Stimulated activated naive CD8-positive, alpha-beta T cell treated with anti-CD3 and anti-CD28 coated beads, Interleukin-15, Interleukin-2, amounts not matched to agents 100 ng/mL and 50 ng/mL, for 24 hours (primary cell): Measurements from ENCODE around the gene LRRC58.
"Not testable (repeated sequence)": the region's sequence is repeated elsewhere in the genome, so short reads cannot be mapped to it uniquely, and the experiment has no call there.

ENCODE experiments used
- H3K27ac Mint-ChIP-seq: one replicate; pipeline ENCODE4 v1.8.0; 2021; ENCODE audit warnings: mild to moderate bottlenecking, mixed read lengths
- H3K27me3 Mint-ChIP-seq: one replicate; pipeline ENCODE4 v1.8.0; 2021; ENCODE audit warnings: mixed read lengths
- H3K36me3 Mint-ChIP-seq: one replicate; pipeline ENCODE4 v1.8.0; 2021; ENCODE audit warnings: low read depth, mixed read lengths
- H3K4me1 Mint-ChIP-seq: one replicate; pipeline ENCODE4 v1.8.0; 2021; ENCODE audit warnings: low read depth, mixed read lengths
- H3K4me3 Mint-ChIP-seq: one replicate; pipeline ENCODE4 v1.8.0; 2021; ENCODE audit warnings: mild to moderate bottlenecking, mixed read lengths
- H3K9me3 Mint-ChIP-seq: one replicate; pipeline ENCODE4 v1.8.0; 2021; ENCODE audit warnings: mixed read lengths

LRRC58 gene

DNA sequence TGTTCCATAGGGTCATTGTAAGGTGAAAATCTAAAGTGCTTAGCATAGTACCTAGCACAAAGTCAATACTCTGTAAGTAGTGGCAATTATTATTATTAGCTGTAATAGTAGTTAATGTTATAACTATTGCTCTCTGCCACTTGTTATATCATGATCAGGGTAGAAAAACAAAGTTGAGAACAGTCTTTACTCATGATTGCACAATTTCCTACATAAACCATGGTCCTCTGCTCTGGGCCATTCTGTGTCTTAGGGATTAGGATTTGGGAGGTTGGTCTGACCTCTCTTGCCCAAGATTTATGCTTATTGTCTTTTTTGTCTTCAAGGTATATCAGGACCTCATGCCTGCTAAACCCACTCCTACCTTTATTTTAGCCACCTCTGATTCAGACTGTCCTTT is 4.3 kb upstream of the LRRC58 start:
- no peak overlapping the region for H3K4me3 Mint-ChIP-seq
- no peak overlapping the region for H3K27ac Mint-ChIP-seq
- H3K27me3 Mint-ChIP-seq: peaks cover 25% of the 10 kb centered on the region

DNA sequence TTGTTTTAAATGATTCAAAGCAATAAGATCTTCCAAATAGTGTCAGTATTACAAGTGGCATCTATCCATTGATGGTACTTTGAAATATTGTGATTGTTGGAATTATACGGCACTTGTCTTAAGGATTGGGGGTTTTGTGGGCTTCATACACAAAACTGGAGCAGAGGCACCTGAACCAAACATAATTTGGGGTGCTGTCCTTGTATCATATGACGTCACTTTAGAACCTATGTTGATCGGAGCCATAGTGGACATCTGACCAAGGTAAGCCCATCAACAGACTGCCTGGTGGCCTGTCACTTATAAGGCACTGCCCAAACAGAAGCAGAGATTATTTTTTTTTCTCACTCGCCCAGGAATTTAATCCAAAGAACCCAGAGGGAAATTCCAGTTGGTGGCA is 2.9 kb upstream of the LRRC58 start:
- Mint-ChIP-seq H3K27me3 (peaks cover 21% of the 10 kb centered on the region), H3K9me3 (no peaks in the 10 kb centered on the region), H3K36me3 (peaks cover 12% of the 10 kb centered on the region), H3K4me3 (no peak overlapping the region), H3K4me1 (peaks cover 22% of the 10 kb centered on the region), H3K27ac (no peak overlapping the region)

More for the DNA sequence above, 4.3 kb upstream of the LRRC58 start:
- Mint-ChIP-seq H3K36me3 (no peaks in the 10 kb centered on the region), H3K9me3 (no peaks in the 10 kb centered on the region), H3K4me1 (peaks cover 11% of the 10 kb centered on the region)

DNA sequence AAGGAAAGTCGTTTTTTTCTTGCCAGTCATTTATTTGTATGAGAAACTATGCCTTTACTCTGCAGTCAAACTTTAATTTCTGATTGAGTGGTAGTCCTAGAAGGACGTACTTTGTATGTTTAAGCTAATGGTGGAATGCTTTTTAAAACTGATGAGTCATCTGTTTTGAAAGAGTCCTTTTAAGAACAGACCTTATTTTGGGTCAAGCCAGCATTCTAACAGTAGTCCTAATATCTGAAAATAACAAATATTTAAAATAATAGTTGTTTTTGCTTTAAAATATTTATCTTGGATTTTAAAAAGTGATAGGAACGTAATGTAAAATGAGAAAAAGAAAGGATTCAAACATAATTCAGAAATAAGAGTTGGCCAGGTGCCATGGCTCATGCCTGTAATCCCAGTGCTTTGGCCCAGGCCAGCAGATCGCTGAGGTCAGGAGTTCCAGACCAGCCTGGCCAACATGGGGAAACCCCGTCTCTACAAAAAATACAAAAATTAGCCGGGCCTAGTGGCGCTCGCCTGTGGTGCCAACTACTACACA is 1.3 kb upstream of the LRRC58 start:
- Mint-ChIP-seq H3K27me3 (peaks cover 12% of the 10 kb centered on the region), H3K36me3 (peaks cover 26% of the 10 kb centered on the region), H3K27ac (no peak overlapping the region), H3K9me3 (no peaks in the 10 kb centered on the region), H3K4me1 (peaks cover 37% of the 10 kb centered on the region), H3K4me3 (peak overlapping the region; percentile 97)

DNA sequence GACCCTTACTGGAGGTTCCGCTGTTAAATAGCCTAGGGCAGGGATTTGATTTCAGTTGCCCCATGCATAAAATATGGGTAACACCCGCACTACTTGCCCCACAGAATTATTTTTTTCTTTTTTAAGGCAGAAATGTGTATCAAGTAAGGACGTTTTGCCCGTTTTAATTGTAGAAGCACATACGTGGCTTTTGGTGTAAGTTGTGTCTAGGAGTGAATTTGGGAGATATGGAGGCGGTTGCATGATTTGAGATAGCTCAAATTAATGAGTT is 636 bp upstream of the LRRC58 start:
- peak overlapping the region; percentile 97 for H3K4me3 Mint-ChIP-seq
- H3K9me3 Mint-ChIP-seq: no peaks in the 10 kb centered on the region
- peak overlapping the region; percentile 95 for H3K27ac Mint-ChIP-seq
- peaks cover 31% of the 10 kb centered on the region for H3K36me3 Mint-ChIP-seq
- H3K27me3 Mint-ChIP-seq: peaks cover 6% of the 10 kb centered on the region
- peaks cover 44% of the 10 kb centered on the region for H3K4me1 Mint-ChIP-seq

DNA sequence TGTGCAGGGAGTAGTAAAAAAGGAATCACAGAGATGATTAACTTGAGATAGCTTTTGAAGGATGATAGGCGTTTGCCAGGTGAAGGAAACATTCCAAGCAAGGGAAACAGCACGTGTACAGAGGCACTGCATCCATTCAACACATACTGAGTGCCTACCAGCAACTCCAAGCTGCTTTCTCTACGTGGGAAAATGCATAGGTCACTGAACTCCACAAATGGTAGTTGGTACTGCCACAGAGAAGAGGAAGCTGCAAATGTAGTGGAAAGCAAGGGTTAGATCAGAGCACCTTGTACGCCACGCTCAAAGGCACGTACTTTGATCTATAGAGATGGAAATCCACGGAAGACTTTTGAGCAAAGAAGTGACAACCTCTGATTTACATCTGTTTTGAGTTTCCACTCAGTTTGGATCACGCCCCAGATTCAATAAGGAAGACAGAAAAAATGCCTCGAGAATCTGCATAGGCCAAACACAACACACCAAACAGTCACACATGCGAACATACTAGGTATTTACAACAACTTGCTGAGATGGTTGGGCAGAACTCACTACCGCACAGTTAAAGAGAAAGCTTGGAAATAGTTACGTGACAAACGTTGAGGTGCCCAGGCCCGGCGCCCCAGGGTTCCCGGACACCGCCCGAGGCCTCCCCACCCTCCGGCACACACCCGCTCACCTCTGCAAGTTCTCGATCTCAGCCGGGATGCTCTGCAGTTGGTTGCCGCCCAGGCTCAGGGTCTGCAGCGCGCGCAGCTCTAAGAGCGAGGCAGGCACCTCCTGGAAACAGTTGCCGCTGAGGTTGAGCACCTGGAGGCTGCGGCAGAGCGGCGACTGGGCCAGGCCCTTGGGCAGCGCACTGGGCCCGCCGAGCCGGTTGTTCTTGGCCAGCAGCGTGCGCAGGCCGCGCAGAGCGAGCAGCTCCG is 826 bp downstream of the LRRC58 start:
- H3K4me3 Mint-ChIP-seq: peak overlapping the region; percentile 97
- H3K27me3 Mint-ChIP-seq: no peaks in the 10 kb centered on the region
- H3K27ac Mint-ChIP-seq: peak overlapping the region; percentile 88
- H3K9me3 Mint-ChIP-seq: no peaks in the 10 kb centered on the region
- peaks cover 43% of the 10 kb centered on the region for H3K36me3 Mint-ChIP-seq
- H3K4me1 Mint-ChIP-seq: peaks cover 58% of the 10 kb centered on the region

DNA sequence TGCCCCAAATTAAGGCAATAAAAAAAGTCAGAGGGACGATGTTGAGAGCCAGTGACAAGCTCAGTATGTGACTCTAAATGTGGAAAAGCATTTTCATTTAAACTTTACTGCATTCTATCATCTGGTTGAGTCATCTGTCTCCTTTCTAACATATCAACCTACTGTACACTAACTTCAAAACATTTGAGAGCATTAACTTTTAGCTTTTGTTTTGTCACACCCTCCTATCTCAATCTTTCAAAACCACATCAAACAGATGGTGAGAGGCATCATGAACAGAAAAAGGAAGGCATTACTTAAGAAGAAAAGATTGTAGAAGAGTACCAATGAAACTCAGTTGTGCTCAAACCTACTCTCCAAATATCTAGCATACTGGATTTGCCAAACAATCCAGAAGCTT is 4.8 kb downstream of the LRRC58 start:
- Mint-ChIP-seq H3K4me1 (peaks cover 63% of the 10 kb centered on the region), H3K4me3 (peak overlapping the region; percentile 30), H3K9me3 (peaks cover 6% of the 10 kb centered on the region), H3K36me3 (peaks cover 74% of the 10 kb centered on the region), H3K27ac (peak overlapping the region; percentile 67), H3K27me3 (no peaks in the 10 kb centered on the region)

DNA sequence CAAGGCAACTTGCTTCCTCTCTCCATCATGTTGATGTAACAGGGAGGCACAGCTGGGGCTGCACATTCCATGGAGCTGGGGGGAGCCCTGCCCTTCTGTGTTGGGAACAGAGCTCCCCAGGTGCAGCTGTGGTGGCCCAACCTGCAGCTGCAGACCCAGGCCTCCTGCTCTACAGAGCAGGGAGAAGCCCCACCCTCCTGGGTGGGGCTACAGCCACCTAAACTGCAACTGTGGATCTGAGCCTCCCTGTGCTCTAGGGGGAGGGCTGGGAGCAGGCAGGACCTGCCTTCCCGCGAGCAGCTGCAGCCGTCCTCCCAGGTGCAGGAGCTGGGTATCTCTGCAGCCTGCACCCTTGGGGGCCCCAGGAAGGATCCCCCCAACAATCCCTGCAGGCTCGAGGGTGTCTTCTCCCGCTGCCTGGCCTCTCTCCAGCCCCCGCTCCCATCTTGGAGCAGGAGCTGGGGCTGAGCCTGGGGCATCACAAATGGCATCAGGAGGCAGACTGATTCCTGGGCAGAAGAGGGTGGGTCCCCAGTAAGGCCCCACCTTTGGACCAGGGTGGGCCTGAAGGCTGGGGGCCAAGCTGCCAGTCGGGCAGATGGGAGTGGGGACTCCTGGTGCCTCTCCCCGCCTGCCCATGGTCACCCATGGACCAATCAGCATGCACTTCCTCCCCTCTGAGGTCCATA is 7.4 kb downstream of the LRRC58 start:
- Mint-ChIP-seq H3K4me1 (peaks cover 72% of the 10 kb centered on the region), H3K27me3 (no peaks in the 10 kb centered on the region), H3K4me3 (no peak overlapping the region), H3K27ac (no peak overlapping the region), H3K9me3 (peaks cover 10% of the 10 kb centered on the region), H3K36me3 (peaks cover 78% of the 10 kb centered on the region)

DNA sequence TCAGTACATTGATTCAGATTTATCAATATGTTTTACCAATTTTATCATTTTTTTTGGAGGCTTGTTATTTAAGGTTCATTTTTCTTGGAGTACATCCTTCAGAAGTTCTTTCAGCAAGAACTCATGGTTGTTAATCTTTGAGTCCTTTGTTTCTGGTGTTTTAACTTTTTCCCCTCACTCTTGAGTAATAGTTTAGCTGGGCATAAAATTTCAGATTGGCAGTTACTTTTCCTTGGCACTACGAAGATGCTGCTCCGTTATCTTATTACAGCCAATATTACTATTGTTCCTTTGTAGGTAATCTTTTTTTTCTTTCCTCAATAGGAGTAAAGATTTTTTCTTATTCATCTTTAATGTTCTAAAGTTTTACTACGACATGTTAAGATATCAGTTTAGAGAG is 9.8 kb downstream of the LRRC58 start:
- Mint-ChIP-seq H3K4me1 (peaks cover 52% of the 10 kb centered on the region), H3K27ac (peak overlapping the region; percentile 38)

DNA sequence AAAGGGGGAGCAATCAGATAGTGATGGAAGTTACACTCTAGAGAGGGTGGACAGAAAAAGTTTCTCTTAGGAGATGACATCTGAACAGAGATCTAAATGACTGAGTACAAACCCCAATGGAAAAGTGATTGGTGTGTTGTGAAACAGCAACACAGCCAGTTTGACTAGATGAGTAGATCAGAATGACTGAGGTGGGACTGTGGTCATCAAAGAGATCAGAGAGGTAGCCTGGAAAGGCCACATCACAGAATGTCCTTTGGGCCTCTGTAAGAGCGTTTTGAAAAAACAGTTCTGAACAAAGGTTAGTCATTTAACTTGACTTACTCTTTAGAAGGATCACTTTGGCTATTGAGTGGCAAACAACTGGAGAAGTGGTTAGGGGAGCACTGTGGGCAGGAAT is 10.6 kb downstream of the LRRC58 start:
- H3K4me1 Mint-ChIP-seq: peaks cover 44% of the 10 kb centered on the region
- H3K27ac Mint-ChIP-seq: peak overlapping the region; percentile 51

More for the DNA sequence above, 9.8 kb downstream of the LRRC58 start:
- H3K27me3 Mint-ChIP-seq: no peaks in the 10 kb centered on the region
- peaks cover 10% of the 10 kb centered on the region for H3K9me3 Mint-ChIP-seq
- H3K4me3 Mint-ChIP-seq: no peak overlapping the region
- H3K36me3 Mint-ChIP-seq: peaks cover 73% of the 10 kb centered on the region

DNA sequence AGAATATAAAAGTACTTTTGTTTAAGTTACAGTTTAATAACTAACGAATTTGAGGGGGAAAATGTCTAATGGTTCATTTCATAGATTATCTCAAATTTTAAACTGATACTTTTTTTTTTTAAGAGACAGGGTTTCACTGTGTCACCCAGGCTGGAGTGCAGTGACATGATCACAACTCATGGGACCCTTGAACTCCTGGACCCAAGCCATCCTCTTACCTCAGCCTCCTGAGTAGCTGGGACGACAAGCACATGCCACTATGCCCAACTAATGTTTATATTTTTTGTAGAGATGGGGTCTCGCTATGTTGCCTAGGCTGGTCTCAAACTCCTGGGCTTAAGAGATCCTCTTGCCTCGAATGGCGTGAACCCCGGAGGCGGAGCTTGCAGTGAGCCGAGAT is 16.5 kb downstream of the LRRC58 start:
- H3K4me3 Mint-ChIP-seq: no peak overlapping the region
- no peaks in the 10 kb centered on the region for H3K9me3 Mint-ChIP-seq
- no peak overlapping the region for H3K27ac Mint-ChIP-seq
- peaks cover 62% of the 10 kb centered on the region for H3K36me3 Mint-ChIP-seq
- peaks cover 11% of the 10 kb centered on the region for H3K4me1 Mint-ChIP-seq
- H3K27me3 Mint-ChIP-seq: no peaks in the 10 kb centered on the region

More for the DNA sequence above, 10.6 kb downstream of the LRRC58 start:
- Mint-ChIP-seq H3K36me3 (peaks cover 73% of the 10 kb centered on the region), H3K4me3 (peak overlapping the region; percentile 0), H3K27me3 (no peaks in the 10 kb centered on the region), H3K9me3 (peaks cover 10% of the 10 kb centered on the region)

DNA sequence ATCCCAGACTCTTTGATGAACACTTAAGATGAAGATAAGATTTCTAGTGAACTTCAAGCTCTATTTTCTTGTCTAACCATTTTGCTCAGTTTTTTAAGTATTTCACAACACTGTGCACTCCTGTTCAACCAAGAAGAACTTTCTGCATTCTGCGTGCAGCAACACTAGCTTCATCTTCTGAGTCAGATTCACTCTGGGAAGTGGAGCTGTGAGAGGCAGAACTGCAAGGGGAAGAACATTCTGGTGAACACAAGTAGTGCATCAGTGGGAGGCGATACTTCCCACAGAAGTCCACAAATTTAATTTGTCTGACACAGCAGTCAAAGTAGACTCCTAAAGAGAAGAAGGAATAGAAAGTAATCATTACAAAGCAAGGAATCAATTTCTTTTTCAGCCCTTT is 18.1 kb downstream of the LRRC58 start:
- Mint-ChIP-seq H3K27ac (no peak overlapping the region), H3K4me3 (no peak overlapping the region)

DNA sequence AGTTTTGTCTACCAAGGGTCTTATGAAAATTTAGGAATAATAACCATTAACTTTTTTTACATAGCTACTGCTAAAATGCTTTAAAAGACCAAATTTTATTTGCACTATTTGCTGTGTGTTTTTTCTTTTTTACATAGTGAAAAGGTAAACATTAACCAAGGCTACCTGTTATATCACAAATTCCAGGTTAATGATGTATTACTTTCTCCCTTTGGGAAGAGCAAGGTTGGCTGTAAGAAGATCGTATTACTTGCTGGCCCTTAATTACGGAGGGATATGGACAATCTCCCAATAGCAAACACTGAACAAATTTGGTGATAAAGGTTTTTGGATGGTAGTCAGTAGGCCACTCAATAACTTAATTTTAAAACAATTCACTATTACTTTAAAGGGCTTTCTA is 22.4 kb downstream of the LRRC58 start:
- H3K27me3 Mint-ChIP-seq: no peaks in the 10 kb centered on the region
- peaks cover 10% of the 10 kb centered on the region for H3K4me1 Mint-ChIP-seq
- H3K4me3 Mint-ChIP-seq: no peak overlapping the region
- H3K9me3 Mint-ChIP-seq: no peaks in the 10 kb centered on the region
- H3K27ac Mint-ChIP-seq: no peak overlapping the region
- H3K36me3 Mint-ChIP-seq: peaks cover 67% of the 10 kb centered on the region

More for the DNA sequence above, 18.1 kb downstream of the LRRC58 start:
- Mint-ChIP-seq H3K4me1 (peaks cover 3% of the 10 kb centered on the region), H3K9me3 (no peaks in the 10 kb centered on the region), H3K36me3 (peaks cover 66% of the 10 kb centered on the region), H3K27me3 (no peaks in the 10 kb centered on the region)

DNA sequence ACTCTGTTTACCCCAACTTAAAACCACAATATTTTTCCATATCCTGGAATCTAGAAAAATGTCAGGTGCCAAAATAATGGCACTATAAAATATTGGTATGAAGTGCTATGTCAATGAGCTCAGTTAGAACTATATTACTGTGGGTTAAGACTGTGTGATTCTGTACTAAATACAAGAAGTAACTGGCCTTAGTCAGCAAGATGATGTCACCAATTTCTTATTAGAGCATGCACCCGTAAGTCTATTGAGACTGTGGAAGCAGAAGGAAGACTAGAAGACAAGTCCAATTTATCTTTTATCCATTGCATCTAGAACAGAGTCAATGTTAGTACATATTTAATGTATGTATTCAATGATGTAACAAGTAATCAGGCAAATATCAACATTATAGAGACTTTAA is 25.0 kb downstream of the LRRC58 start:
- Mint-ChIP-seq H3K4me1 (peaks cover 10% of the 10 kb centered on the region), H3K36me3 (peaks cover 72% of the 10 kb centered on the region), H3K27ac (no peak overlapping the region), H3K9me3 (peaks cover 4% of the 10 kb centered on the region), H3K4me3 (no peak overlapping the region), H3K27me3 (no peaks in the 10 kb centered on the region)

DNA sequence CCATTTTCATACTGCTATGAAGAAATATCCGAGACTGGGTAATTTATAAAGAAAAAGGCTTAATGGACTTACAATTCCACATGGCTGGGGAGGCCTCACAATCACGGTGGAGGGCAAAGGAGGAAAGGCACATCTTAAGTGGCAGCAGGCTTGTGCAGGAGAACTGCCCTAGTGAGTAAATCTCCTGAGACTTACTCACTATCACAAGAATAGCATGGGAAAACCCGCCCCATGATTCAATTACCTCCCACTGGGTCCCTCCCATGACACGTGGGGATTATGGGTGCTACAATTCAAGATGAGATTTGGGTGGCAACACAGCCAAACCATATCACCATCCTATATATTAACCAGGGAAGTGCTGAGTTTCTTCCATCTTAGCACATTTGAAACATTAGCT is 25.4 kb downstream of the LRRC58 start:
- not testable (repeated sequence) for H3K9me3 Mint-ChIP-seq, H3K27me3 Mint-ChIP-seq, H3K4me3 Mint-ChIP-seq
- Mint-ChIP-seq H3K36me3 (peaks cover 74% of the 10 kb centered on the region), H3K4me1 (peaks cover 10% of the 10 kb centered on the region), H3K27ac (peak overlapping the region; percentile 37)
